NCI-H510A (cell line): Measurements from ENCODE around the gene SLC43A3.
"Not testable (repeated sequence)": the region's sequence is repeated elsewhere in the genome, so short reads cannot be mapped to it uniquely, and the experiment has no call there.

Source experiments
- DNase-seq: peaks from one replicate; lab custom pipeline; 2025; lab: John Stamatoyannopoulos, UW

Gene SLC43A3

DNA sequence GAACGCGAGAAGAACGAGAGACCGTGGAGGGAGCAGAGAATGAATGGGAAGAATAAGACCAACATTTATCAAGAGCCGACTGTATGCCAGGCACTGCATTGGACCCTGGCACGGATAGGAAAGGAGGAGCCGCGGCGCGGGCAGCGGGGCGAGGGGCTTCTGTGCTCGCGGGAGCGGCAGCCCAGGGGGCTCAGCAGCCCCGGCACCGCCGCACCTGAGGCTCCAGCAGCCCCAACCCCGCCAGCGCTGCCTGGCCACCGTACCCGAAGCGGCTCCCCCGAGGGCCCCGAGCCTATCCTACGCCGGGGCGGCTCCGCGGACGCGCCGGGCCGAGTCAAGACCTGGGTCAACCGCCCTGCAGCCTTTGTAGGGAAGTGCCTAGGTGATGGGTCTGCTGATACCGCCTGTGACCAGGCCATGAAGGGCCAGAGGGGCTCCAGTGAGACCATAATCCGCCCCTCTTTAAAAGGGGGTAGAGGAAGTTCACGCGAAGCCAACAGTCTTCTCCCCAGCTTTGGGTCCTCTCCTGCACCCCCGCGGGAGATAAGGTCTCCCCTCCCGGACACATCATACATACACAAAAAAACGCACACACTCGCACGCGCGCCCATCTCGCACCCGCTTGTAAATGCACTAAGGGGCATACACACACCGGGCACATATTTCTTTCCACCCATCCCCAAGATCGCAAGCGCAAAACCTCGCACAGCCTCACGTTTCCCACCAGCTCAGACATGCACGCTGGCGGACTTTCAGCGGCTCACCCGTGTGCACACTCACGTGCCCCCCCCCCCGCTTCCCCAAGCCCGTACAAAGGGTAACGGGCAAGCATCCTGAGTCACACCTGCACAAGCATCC, 32.5 kb upstream of the SLC43A3 start:
- DNase-seq = no peak

DNA sequence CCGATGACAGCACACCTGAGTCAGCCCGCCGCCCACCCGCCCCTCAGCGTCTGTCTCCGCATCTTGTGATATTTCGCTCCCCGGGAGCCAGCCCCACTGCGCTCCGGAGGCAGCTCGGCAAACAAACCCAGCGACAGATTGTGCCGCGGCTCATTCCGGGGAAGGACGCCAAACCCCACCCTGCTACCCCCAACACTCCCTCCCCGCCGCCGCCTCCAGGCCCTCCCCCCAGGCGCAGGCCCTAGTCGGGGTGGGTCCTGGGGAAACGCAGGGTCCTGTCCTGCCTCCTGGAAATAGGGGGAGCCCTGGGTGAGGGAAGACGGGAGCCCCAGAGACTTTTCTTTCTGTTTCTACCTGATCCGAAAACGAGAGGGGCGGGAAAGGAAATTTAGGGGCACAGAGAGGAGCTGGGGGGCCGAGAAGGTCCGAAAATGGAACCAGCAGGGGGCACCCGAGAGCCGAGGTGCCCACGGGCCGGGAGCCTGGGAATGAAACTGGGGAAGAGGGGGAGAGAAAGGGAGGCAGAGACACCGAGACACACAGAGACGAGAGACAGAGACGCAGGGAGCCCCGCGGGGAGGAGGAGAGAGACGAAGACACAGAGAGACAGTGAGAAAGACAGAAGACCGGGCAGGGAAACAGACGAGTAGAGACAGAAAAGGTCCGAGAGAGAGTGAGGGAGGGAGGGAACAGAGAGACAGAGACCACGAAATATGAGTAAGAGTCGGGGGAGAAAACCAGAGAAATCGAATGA, 31.7 kb upstream of the SLC43A3 start:
- DNase-seq = no peak

DNA sequence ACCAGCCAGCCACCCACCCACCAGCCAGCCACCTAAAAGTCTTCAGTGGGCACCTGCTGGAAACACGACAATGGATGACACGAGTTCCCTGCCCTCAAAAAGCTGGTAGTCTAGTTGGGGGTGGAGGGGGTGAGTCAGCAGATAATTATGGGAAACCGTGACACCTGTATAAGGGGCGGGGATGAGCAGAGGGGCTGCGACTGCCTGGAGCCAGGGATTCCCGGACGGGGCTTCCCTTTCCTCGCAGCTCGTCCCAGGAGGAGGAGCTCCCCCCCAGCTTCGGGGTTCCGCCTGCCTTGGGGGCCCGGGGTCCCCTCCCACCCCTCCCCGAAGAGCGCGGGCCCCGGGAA, 31.1 kb upstream of the SLC43A3 start:
- no peak for DNase-seq

DNA sequence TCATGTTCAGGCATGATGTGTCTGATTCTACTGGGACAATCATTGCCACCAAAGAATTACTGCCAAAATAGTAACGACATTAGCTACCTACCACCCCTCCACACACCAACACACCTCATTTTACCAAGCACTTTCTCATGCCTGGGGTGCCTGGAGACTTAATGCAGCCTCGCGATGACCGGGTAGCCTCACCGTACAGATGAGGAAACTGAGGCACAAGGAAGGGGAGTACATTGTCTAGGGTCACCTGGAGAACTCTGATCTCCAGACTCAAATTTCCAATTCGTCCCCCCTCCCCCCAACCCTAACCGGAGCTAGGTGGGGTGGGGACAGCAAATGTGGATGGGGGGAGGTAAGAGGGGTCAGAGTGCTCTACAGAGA, 30.7 kb upstream of the SLC43A3 start:
- no peak for DNase-seq

DNA sequence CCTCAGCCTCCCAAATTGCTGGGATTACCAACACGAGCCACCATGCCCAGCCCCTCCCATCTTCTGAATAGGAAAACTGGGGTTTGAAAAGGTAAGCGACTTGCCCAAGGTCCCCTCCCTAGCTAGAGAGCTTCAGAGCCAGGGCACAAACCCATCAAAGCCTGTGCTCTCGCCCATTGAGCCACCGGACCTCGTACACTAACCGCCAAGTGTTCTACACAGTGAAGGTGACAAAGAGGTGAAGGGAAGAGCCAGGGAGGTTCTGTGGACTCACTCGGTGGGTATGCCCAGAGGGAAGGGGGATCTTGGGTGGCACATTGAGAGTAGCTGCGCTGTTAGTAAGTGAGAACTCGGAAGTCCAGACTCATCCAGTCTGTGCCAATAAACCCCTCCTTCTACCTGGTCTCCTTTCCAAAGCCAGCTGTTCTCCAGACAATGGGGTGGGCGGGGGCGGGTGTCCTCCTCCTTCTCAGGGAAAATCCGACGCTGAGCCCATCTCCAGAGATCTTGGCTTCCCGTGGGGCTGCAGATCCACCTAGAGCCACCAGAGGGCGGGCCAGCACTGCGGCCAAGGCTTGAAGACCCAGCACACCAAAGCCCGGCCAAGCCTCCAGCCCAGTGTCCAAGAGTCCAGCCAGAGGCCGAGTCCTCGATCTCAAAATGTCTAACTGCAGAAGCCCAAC, 30.2 kb upstream of the SLC43A3 start:
- no peak for DNase-seq

DNA sequence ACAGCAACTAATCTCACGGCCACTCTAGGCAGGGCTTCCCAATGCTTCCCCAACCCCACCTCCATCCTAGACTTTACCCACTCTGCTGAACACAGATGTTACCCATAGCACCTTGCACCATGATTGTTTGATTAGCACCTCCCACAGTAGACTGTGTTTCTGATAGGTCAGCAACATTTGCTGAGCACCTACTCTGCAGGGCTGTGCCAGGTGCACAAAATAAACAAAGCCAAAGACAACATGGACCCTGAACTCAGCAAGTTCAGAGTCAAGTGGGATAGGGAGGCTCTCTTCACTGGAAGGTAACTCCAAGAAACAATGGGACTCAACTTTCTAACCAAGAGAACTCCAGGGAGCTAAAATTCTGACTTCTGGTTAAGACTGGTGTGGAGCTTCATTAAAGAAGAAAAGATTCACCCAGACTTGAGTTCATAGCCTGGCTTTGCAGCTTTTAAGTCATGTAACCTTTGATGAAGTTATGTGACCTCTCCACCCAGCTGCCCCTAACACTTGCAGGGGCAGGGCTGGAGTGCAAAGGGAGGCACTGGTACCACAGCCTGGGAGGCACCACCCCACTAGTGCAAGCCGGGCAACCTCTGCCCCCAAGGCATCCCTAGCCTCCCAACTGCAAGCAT, 26.7 kb upstream of the SLC43A3 start:
- peak; percentile 60 for DNase-seq

DNA sequence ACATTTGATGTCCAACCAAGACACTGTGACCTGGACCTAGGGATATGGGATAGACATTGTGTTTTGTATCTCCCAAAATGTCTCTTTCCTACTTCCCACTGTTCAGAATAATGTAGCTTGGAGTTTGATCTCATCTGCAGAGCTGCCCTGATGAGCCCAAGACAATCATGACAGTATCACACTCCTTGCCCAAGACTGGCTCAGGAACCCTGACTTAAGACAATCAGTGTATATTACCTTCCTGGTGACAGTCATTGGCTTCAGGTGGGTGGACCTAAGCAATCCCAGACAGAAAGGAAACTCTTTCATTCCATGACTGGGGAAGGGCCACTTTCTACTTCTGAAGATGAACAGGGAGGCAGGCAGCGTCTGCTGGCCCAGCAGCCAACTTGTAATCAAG, 19.1 kb upstream of the SLC43A3 start:
- DNase-seq = no peak

DNA sequence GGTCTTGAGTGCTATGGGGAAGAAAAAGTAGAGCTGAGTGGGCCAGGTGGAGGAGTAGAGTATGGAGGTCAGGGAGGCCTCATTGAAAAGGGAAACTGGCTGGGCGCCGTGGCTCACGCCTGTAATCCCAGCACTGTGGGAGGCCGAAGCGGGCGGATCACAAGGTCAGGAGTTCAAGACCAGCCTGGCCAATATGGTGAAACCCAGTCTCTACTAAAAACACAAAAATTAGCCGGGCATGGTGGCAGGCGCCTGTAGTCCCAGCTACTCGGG, 18.1 kb upstream of the SLC43A3 start:
- not testable (repeated sequence) for DNase-seq

DNA sequence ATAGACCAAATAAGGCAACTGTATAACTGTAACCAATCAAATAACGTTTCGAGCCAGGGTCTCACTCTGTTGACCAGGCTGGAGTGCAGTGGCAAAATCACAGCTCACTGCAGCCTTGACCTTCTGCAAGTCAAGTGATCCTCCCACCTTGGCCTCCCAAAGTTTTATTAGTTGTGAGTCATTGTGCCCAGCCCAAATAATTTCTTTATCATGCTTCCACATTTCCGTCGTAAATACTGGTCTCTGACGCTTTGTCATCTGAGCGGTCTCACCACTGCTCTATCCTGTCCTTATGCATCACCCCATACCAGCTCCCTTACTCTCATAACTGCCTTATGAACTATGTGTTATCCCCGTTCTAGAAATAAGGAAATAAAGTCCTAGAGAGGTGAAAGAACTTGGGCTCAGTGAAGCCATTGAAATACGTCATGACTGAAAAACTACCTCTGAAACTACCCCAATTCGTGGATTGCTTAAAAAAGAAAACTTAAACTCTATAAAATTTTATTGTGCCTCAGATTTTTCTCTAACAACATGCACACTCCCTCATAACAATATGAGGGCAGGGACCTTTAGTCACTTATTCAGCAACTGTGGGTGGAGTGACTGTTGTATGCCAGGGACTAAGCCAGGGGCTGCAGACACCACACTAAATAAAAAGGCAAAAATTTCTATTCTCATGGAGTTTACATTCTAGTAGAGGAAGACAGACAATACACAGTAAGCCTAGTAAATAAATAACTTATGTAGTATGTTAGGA, 17.6 kb upstream of the SLC43A3 start:
- DNase-seq = no peak

DNA sequence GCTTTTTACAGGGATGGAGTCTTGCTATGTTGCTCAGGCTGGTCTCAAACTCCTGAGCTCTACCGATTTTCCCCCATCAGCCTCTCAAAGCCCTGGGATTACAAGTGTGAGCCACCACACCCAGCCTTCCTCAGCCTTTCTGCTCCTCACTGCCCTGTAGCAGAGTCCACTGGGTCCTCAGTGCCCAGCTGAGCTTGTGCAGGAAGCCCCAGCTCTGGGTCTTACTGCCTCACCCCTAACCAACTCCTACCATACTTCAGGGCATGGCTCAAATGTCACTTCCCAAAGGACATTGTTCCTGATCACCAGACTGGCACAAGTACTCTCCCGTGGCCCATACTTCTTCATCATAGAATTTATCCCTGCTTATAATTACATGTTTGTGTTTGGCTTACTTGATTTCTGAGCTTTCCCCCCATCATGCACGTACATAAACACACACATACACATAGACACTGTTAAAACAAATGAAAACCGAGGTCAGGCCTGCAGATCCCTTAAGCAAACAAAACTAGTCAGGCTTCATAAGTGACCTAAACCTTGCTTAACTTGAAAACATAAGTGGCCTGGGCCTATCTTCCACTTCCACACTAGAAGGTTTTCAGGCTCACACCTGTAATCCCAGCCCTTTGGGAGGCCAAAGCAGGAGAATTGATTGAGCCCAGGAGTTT, 14.0 kb upstream of the SLC43A3 start:
- DNase-seq = peak; percentile 24

DNA sequence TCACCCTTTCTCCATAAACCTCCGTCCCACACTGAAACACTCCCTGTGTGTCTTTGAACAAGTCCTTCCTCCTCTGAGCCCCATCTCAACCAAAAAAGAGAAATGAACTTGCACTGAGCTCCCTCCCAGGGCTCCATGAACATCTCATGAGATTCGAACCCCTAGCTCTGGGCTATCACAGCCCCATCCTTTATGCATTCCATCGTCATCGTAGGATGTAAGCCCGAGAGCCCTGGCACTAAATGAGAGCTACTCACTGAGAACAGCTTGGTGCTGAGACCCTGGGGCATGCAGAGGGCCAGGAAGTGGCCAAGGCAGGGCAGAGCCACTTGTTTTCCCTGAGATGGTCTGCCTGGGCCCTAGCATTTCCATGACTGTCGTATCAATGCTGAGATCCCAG, 12.9 kb upstream of the SLC43A3 start:
- DNase-seq = no peak

DNA sequence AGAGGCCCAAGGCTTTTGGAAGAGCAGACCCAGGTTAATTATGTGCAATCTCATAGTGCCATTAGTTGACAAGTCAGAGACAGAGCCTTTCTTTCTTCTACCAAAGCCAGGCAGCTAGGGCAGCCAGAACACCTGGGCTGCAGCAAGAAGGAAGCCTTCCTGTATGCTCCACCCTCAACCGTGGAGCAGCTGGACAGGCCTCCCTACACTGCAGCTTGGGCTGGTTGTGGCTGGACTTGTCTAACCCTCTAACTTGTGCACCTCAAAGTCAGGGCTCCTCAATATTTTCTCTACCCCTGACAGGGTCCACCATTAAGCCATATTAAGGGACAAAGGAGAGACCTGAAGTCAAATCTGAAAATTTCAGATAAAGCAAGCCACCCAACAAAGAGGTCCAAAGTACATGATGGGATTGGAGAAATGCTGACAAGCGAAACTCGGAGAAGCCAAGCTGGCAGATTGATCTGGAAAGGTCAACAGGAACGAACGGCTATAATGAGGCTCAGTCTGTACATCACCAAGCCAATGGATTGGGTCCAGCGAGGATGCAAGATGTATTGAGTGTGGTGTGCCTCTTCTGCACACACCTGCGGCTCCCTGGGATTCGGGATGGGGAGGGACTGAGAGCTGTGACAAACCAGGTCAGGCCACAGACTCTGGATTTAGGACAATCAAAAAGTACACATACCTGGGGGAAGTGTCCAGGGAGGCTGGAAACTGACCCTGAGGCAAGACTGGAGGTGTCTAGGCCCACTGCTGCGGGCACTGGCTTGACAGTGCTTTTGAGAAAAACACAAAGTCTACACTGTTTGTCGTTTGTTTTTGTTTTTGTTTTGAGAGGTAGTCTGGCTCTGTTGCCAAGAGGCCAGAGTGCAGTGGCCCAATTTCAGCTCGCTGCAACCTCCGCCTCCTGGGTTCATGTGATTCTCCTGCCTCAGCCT, 11.7 kb upstream of the SLC43A3 start:
- DNase-seq = no peak

DNA sequence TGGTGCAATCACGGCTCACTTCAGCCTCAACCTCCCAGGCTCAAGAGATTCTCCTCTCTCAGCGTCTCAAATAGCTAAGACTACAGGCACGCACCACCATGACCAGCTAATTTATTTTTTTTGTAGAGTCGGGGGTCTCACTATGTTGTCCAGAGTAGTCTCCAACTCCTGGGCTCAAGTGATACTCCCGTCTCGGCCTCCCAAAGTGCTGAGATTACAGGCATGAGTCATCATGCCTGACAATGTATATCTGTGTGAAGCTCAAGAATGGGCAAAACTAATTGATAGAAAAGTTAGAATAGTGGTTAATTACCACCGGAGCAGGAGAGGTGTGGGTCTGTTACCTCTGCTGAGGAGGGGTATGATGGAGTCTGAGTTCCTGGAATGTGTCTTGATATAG, 9.1 kb upstream of the SLC43A3 start:
- no peak for DNase-seq

DNA sequence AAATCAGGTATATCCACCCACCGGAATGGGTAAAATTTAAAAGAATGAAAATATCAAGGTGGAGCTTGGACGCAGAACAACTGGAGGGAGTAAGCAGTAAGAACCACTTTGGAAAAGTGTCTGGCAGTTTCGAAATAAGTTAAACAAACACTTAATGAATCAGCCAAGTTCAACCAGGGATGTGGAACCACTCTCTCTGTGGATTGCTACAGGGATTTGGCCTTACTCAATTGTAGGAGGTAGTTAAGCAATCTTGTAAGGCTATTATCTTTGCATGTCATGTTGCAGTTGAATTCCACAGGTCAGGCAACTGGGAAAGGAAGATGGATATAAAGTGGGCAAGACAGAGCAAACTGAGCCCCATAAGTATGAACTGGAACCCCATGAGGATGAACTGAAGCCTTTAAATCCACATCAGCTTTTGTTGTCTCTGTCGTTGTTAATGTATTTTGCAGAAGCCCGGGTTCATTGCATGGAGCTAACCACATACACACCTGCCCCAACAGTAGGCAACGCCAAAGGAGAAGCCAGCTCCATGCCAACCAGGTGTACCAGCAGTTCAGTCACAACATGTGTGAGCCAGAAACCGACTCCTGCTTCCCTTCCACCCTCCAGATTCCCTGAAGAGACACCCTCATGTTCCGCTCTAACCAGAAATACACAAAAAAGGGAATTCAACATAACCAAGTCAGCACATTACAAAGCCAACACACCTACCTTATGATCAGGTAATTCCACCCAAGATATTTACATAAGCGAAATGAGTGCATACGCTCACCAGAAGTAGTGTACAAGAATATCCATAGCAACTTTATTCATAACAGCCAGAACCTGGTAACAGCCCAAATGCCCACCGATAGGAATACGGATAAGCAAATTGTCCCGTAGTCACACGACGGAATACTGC, 8.0 kb upstream of the SLC43A3 start:
- DNase-seq = no peak

DNA sequence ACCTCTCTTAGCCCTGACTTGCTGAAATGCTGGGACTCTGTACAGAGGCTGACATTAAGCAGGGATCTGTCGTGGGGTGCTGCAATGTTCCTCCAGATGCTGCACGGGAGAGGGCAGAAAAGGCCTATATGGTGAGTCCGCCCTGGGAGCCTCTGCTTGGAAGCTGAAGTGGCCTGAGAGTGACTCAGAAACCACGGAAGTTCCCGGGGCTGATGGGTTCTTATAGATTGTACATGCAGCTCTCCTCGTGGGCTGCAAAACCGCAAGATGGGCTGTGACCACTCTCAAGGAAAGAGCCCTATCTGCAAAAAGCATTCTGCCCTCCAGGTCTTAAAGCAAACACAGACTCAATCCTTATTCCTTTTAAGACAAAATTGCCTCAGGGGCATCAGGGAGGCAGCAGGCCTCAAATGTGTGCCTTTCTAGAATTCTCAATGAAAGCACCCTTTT, 5.8 kb upstream of the SLC43A3 start:
- DNase-seq = no peak

DNA sequence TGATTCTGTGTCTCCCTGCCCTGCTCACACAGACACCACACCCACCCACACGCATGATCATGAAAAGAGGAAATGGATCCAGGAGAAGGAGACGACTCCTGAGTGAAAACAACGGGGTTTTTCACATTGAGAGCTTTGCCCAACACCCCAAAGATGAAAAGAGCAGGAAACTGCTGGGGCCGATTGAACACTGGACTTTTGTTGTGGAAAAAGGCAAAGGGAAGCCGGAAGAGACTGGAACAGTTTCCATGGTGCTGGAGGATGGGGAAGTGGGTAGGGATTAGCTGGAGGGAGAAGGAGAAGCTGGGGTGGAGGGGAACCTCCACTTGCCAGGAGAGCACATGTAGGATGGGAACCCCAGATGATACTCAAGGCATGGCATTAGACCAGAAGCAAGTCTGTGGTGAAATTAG, 5.2 kb upstream of the SLC43A3 start:
- DNase-seq = no peak

DNA sequence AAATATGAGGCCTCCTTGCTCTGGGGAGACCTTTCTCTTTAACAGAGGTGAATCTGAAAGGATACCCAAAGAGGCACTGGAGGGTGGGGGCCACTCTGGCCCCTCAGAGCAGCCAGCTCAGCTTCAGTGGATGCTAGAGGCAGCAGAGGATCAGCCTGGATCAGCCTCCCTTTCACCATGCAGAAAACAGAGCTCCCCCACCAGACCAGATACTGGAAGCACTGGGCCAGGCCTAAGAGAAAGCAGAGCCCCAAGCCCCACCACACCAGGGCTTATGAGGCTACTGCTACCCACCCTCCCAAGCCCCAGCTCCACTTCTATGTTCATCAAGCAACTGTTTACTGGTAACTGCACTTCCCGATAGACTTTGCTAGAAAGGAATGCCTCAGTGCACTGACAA, 4.0 kb upstream of the SLC43A3 start:
- no peak for DNase-seq

DNA sequence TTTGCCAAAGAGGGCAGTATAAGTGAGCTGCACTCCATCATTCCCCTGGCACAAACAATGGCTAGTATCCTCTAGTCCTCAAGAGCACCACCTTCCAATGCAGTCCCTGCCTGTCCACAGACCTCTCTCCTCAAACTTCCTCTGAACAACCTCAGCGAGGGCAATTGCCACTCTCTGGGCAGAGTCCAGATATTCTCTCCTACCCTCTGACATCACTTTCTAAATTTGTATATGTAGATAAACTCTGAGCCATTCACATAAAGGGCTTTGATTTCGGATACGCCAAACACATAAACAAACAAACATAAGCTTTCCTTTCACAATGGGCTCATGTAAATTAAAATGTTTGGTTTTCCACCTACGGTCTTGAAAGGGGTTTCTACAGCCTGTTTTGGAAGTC, 3.0 kb upstream of the SLC43A3 start:
- DNase-seq = no peak

DNA sequence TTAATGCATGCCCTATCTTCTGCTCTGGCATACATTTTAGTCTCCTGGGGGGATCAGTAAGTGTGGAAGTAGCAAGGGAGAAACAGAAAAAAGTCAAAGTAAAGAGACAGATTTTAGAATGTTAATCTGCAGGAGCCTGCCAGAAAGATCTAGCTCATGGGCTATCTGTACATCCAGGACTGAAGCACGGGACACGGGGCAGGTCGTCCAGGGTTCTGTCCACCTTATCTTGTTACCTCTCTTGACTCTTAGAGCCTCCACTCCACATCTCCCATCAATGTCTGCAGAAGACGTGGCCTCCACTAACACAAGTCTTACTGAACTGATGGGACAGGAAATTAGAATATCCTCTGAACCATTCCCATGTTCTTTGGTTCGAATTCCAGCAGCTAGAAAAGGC, 1.7 kb upstream of the SLC43A3 start:
- no peak for DNase-seq
